Stimulated activated CD4-positive, alpha-beta T cell treated with anti-CD3 and anti-CD28 coated beads, Interleukin-4, amount 100 ng/mL, for 4 hours (primary cell): ENCODE results near the gene CENPH.
"Not testable (repeated sequence)": the region's sequence is repeated elsewhere in the genome, so short reads cannot be mapped to it uniquely, and the experiment has no call there.

Source experiments
- DNase-seq, 2 experiments: peaks; one replicate each; pipeline ENCODE4 v3.0.0-alpha.2; 2020

Gene CENPH

DNA sequence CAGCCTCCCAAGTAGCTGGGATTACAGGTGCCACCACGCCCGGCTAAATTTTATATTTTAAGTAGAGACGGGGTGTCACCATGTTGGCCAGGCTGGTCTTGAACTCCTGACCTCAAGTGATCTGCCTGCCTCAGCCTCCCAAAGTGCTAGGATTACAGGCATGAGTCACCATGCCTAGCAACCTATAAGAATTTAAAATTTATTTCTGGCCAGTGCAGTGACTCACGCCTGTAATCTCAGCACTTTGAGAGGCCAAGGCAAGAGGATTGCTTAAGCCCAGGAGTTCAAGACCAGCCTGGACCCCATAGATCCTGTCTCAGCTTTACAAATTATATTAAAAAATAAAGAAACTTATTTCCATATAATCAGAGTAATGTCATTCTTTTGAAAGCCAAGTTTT, 66.6 kb downstream of the CENPH start:
- DNase-seq = not testable (repeated sequence)

DNA sequence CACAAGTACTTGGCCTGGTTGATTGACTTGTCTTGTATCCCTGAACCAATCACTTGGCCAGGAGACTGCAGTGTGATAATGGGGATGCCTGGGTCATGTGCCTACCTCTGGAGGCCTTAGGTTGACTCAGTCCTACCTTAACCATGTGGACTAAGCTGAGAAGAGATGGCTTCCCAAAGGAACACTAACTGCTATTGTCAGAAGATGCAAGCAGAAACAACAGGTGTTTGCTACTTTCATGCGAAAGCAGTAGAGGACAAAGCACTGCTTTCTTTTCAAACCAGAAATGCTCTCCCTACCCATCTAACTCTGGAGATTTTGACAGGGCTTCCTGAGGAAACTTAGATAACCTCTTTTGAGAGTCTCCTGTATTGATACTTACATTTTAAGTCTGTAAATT, 68.2 kb downstream of the CENPH start:
- DNase-seq = no peak
